K562 (cell line): ENCODE measurements around the gene PHF19. TPM values are rescaled to one million over a fixed set of nuclear protein-coding genes. Genes with fewer than 3 reads are reported as not detected.
A peak's percentile ranks its signal among the peaks of the same experiment; 100 is the strongest.

Experiments used
- ATAC-seq: fragments of 200-7000 bp; cut with Tn5 transposase; 3 replicates; pipeline ENCODE4 v1.9.1; 2020; ENCODE audit warnings: moderate library complexity
- BruUV-seq: library from RNA; stranded (reverse); fragments of 400-500 nt; replicated peaks from 2 replicates; lab custom pipeline; 2021; lab: Mats Ljungman, UMichigan
- CTCF ChIA-PET: fragments of 300-600 bp; formaldehyde crosslinking; extraction: SDS; loops from one replicate; lab custom pipeline; 2021; ENCODE audit warnings: low intra/inter-chr PET ratio; lab: Yijun Ruan, JAX
- POLR2A ChIA-PET: fragments of 300-600, 350-650 bp; sonication (Branson Sonifier 250); formaldehyde crosslinking; extraction: SDS; loops from one replicate; lab custom pipeline; 2021; ENCODE audit warnings: antibody characterized with exemption, inconsistent platforms; lab: Yijun Ruan, JAX
- DNase-seq, 4 experiments: peaks; one replicate each; pipeline versions ENCODE4 v3.0.0 to v3.0.0-alpha.2; 2011 to 2018; ENCODE audit warnings: low spot score in 3 of 4, mixed read lengths in 3 of 4; ENCODE audit errors: extremely low read depth in 1 of 4
- FAIRE-seq: peaks from 2 replicates; lab custom pipeline; 2011; peaks lifted over from hg19 to GRCh38; lab: Jason Lieb, UNC
- H2AFZ ChIP-seq: 2 replicates; pipeline ENCODE4 v1.6.0; 2011; ENCODE audit warnings: low read depth, low read length, control low read depth, inconsistent platforms
- H3K27ac ChIP-seq: fragments of 200-600 bp; 3 replicates; pipeline ENCODE4 v1.8.0; 2011; ENCODE audit warnings: low read depth, mild to moderate bottlenecking, control low read depth, inconsistent platforms, low read length, moderate library complexity, mixed read lengths; ENCODE audit errors: extremely low read depth
- H3K27me3 ChIP-seq, 2 experiments: fragments of 300-600 bp in 1 of 2; 2 replicates in 1 of 2; 3 replicates in 1 of 2; pipeline versions ENCODE4 v1.6.0 to v1.8.0; 2011; ENCODE audit warnings: inconsistent platforms in 2 of 2, low read length in 2 of 2, mild to moderate bottlenecking in 1 of 2, mixed read lengths in 1 of 2, moderate library complexity in 1 of 2; ENCODE audit not compliant: control insufficient read depth in 2 of 2, insufficient read depth in 2 of 2
- H3K36me3 ChIP-seq: fragments of 300-600 bp; 3 replicates; pipeline ENCODE4 v1.8.0; 2011; ENCODE audit warnings: mild to moderate bottlenecking, low read length, inconsistent platforms; ENCODE audit not compliant: control insufficient read depth, insufficient read depth
- H3K4me1 ChIP-seq, 2 experiments: fragments of 200-600 bp in 1 of 2; replicated peaks in 1 of 2; 2 replicates in 1 of 2; 3 replicates in 1 of 2; pipeline versions ENCODE4 v1.5.1 to v1.8.0; 2011; ENCODE audit warnings: inconsistent platforms in 2 of 2, low read length in 2 of 2, mild to moderate bottlenecking in 1 of 2, mixed read lengths in 1 of 2, moderate library complexity in 1 of 2; ENCODE audit not compliant: control insufficient read depth in 2 of 2, insufficient read depth in 2 of 2
- H3K4me2 ChIP-seq: 2 replicates; pipeline ENCODE4 v1.6.1; 2011; ENCODE audit warnings: low read length, control low read depth, inconsistent platforms, mixed read lengths; ENCODE audit not compliant: insufficient read depth
- H3K4me3 ChIP-seq: fragments of 200-600 bp; sonication (generic), shearing (Covaris generic); 2 replicates; pipeline ENCODE4 v1.5.1; 2016; ENCODE audit warnings: control low read depth, inconsistent platforms
- H3K79me2 ChIP-seq: fragments of 200-600 bp; 3 replicates; pipeline ENCODE4 v1.8.0; 2011; ENCODE audit warnings: low read length, inconsistent platforms; ENCODE audit not compliant: control insufficient read depth, insufficient read depth
- H3K9ac ChIP-seq, 2 experiments: 2 replicates each; pipeline versions ENCODE4 v1.6.0 to v1.6.1; 2011; ENCODE audit warnings: low read depth in 2 of 2, low read length in 2 of 2, control low read depth in 1 of 2, inconsistent platforms in 1 of 2, mild to moderate bottlenecking in 1 of 2, mixed read lengths in 1 of 2; ENCODE audit not compliant: insufficient read depth in 1 of 2
- H3K9me1 ChIP-seq: one replicate; pipeline ENCODE4 v1.6.0; 2011; ENCODE audit warnings: inconsistent platforms, mild to moderate bottlenecking, low read length, moderate library complexity; ENCODE audit not compliant: control insufficient read depth, insufficient read depth
- H3K9me3 ChIP-seq: replicated peaks from 2 replicates; pipeline ENCODE4 v1.5.1; 2011; ENCODE audit warnings: low read depth, low read length, inconsistent platforms; ENCODE audit not compliant: control insufficient read depth, insufficient read depth
- H4K20me1 ChIP-seq: replicated peaks from 2 replicates; pipeline ENCODE4 v1.6.1; 2011; ENCODE audit warnings: low read length, inconsistent platforms, mixed read lengths; ENCODE audit not compliant: control insufficient read depth, insufficient read depth
- CTBP1 ChIP-seq: fragments of 450-650 bp; IDR thresholded peaks from 2 replicates; pipeline ENCODE4 v1.6.1; 2016; ENCODE audit warnings: borderline replicate concordance
- DMBX1 ChIP-seq: fragments of 250-450 bp; sonication (Bioruptor Pico); IDR thresholded peaks from 2 replicates; pipeline ENCODE4 v1.8.0; 2022; ENCODE audit warnings: inconsistent platforms, mild to moderate bottlenecking, moderate library complexity, borderline replicate concordance
- EHMT2 ChIP-seq: fragments of 450-650 bp; IDR thresholded peaks from 2 replicates; pipeline ENCODE4 v1.6.1; 2018; ENCODE audit warnings: antibody characterized with exemption
- MEIS2 ChIP-seq: fragments of 450-650 bp; IDR thresholded peaks from 2 replicates; pipeline ENCODE4 v1.6.1; 2014; ENCODE audit warnings: mild to moderate bottlenecking; ENCODE audit not compliant: partially characterized antibody
- NCOA1 ChIP-seq: fragments of 450-650 bp; IDR thresholded peaks from 2 replicates; pipeline ENCODE4 v1.6.1; 2016; ENCODE audit warnings: low read depth
- PRMT5 ChIP-seq: sonication (generic); formaldehyde crosslinking; IDR thresholded peaks from 2 replicates; pipeline ENCODE4 v1.5.0; 2020; ENCODE audit warnings: missing genetic modification reagents
- SAFB ChIP-seq: fragments of 200-400 bp; formaldehyde crosslinking; IDR thresholded peaks from 2 replicates; pipeline ENCODE4 v1.6.1; 2017; ENCODE audit warnings: low read depth, low read length, borderline replicate concordance
- ZBTB1 ChIP-seq: sonication (generic); formaldehyde crosslinking; IDR thresholded peaks from 2 replicates; pipeline ENCODE4 v1.8.1; 2023; ENCODE audit warnings: missing genetic modification reagents, low read depth, mild to moderate bottlenecking, borderline replicate concordance
- ZNF354B ChIP-seq: fragments of 250-450 bp; sonication (Bioruptor Pico); IDR thresholded peaks from 2 replicates; pipeline ENCODE4 v1.4.0; 2020
- ZNF79 ChIP-seq: fragments of 250-450 bp; sonication (Bioruptor Pico); IDR thresholded peaks from 2 replicates; pipeline ENCODE4 v1.4.0; 2020; ENCODE audit warnings: low read depth, mild to moderate bottlenecking, moderate library complexity
- WGBS: fragments of 100-300 bp; shearing (Covaris generic); methylation state at CpG from one replicate; pipeline ENCODE4 v1.1.6; 2016; ENCODE audit warnings: low coverage, mixed read lengths; ENCODE audit not compliant: insufficient coverage; ENCODE audit errors: missing lambda C conversion rate; 5-methylcytosine and 5-hydroxymethylcytosine counted together
- in situ Hi-C: fragments of 300-500 bp; cut with MboI; formaldehyde crosslinking; loops from 4 replicates; pipeline ENCODE4 v1.15.0; 2018; ENCODE audit warnings: inconsistent platforms, mixed read lengths
- intact Hi-C: fragments of 100-400 bp; cut with micrococcal nuclease; formaldehyde crosslinking; loops from 2 replicates; pipeline ENCODE4 v1.14.2; 2022
- polyA plus RNA-seq, 8 experiments: library from polyadenylated mRNA; depleted of rRNA in 4 of 8; stranded (reverse) in 5 of 8; unstranded in 3 of 8; fragments of >200 nt; fragmentation: Nextera tagmentation in 2 of 8; fragmentation: Illumina TruSeq in 1 of 8; extraction: Ambion mirVana in 2 of 8; extraction: Trizol in 1 of 8; gene quantifications; 2 replicates each; pipeline versions ENCODE4 v1.2.1 to v1.2.3, GENCODE V29; 2011 to 2014; ENCODE audit warnings: inconsistent platforms in 1 of 8, missing spikeins in 1 of 8
- total RNA-seq, 7 experiments: library from RNA; depleted of rRNA in 6 of 7; stranded (reverse); fragments of >200 nt in 6 of 7; fragmentation: Illumina TruSeq in 2 of 7; extraction: Trizol in 2 of 7; gene quantifications; 2 replicates each; pipeline versions ENCODE4 v1.2.1 to v1.2.3, GENCODE V29; 2011 to 2021; ENCODE audit warnings: low replicate concordance in 1 of 7
- TF ChIP-seq, protein P1 (sequence below): fragments of 450-650 bp; IDR thresholded peaks from 2 replicates; pipeline ENCODE4 v1.6.1; 2018; ENCODE audit not compliant: partially characterized antibody
- TF ChIP-seq, protein P2 (sequence below), 2 experiments: fragments of 450-650 bp in 1 of 2; IDR thresholded peaks; 2 replicates each; pipeline ENCODE4 v1.6.1; 2011 to 2017; ENCODE audit warnings: low read depth in 2 of 2, antibody characterized with exemption in 1 of 2, borderline replicate concordance in 1 of 2, low read length in 1 of 2, mild to moderate bottlenecking in 1 of 2, mixed read lengths in 1 of 2; ENCODE audit not compliant: control insufficient read depth in 1 of 2

Gene PHF19
- total and polyA plus RNA-seq, 9 of the 15 experiments (the other 6 are each of a cell fraction or from before 2014, with no cell fraction given), result 95.8 to 403 (median 255) TPM

DNA sequence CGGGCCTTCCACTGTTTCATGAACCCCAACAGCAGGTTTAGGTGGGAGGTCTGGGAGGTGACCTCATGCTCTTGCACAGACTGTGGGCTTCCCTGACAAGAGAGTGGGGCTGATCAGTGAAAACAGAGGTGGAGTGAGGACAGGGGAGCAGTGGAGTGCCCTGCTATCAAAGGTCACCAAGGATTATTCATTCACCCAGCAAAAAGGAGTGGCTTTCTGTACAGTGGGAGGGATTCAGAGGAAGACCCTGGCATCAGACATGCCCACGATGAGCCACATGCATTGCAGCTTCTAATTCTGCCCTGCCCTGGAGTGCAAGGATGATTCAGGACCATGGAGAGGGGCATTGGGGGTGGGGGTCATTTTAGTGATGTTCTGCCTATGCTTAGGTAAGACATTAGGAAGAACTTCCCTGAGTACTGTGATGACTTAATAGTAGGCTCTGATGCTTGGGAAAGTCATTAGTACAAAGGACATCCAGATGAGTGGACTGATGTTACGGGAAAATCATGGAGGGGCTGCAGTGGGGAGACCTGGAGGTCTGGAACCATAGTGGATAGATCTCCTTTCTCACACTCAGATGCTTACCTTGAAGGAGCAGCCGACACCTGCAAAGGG is 36.8 kb upstream of the PHF19 start (continued):
- TF ChIP-seq DMBX1 (CRISPR knock-in tag), result peak; percentile 81; the same call in 1 of the 2 replicates
- peak; percentile 65 for TF ChIP-seq NCOA1
- peak; percentile 39; the same call in 1 of the 2 replicates for TF ChIP-seq ZBTB1 (CRISPR knock-in tag)

DNA sequence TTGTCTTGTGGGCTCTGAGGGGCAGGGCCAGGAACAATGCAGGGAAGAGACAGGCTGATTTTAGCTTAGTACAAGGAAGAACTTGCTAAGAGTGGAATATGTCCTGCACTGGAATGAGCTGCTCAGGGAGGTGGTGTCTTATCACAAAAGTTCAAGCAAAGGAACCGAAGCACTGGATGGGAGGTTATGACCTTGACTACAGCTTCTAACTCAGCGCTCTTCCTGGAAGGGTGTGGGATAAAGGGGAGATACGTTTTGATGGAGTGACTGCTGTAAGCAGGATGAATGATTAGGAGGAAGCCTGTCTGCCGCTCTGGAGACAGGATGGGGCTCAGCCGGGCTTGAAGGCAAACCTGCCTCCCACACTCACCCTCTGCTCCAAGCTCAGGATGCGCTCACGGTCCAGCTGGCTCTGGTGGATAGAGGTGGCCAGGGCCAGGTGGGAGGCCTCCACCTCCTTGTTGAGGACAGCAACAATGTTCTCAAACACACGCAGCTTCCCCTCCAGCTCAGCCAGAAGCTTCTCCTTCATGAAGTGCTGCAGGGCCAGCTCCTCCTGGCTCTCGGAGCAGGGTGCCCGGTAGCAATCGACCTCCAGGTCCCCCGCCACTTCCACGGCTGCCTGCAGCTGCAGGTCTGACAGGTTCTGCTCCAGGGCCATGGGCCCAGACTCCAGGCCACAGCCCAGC is 36.1 kb upstream of the PHF19 start:
- FAIRE-seq (peak; percentile 64), DNase-seq (peak in 3 of 4 experiments; percentile 24 to 66 (median 43)), ATAC-seq (peak; percentile 51)
- Histone ChIP-seq H3K9ac (peak overlapping the region in 1 of 2 experiments; percentile 76; a peak in 2 of 4 replicates), H4K20me1 (no peaks in the 10 kb centered on the region), H2AFZ (no peak overlapping the region), H3K9me3 (no peaks in the 10 kb centered on the region), H3K4me3 (no peak overlapping the region), H3K9me1 (no peaks in the 10 kb centered on the region), H3K4me2 (peak overlapping the region; percentile 44), H3K27ac (no peak overlapping the region), H3K36me3 (no peaks in the 10 kb centered on the region), H3K27me3 (no peaks in the 10 kb centered on the region), H3K4me1 (peaks cover 12 to 16% of the 10 kb centered on the region in 2 experiments; a peak in 4 of 5 replicates), H3K79me2 (no peaks in the 10 kb centered on the region)
- ChIA-PET POLR2A (interaction anchor here (0.6 to 1.8 kb wide), 5 partner anchors 9 to 51 kb away, joined by 3 to 7 read pairs (median 4); no protein-coding TSS in a partner anchor), CTCF (no interaction called here)
- in situ Hi-C loops (no loop called here), intact Hi-C loops (no loop called here)
- 26% methylated on average over 12 of the region's 13 CpGs for WGBS
- BruUV-seq, result no TSS peak
- TF ChIP-seq CTBP1, result peak; percentile 55; the same call in 1 of the 2 replicates
- TF ChIP-seq, protein P1, sequence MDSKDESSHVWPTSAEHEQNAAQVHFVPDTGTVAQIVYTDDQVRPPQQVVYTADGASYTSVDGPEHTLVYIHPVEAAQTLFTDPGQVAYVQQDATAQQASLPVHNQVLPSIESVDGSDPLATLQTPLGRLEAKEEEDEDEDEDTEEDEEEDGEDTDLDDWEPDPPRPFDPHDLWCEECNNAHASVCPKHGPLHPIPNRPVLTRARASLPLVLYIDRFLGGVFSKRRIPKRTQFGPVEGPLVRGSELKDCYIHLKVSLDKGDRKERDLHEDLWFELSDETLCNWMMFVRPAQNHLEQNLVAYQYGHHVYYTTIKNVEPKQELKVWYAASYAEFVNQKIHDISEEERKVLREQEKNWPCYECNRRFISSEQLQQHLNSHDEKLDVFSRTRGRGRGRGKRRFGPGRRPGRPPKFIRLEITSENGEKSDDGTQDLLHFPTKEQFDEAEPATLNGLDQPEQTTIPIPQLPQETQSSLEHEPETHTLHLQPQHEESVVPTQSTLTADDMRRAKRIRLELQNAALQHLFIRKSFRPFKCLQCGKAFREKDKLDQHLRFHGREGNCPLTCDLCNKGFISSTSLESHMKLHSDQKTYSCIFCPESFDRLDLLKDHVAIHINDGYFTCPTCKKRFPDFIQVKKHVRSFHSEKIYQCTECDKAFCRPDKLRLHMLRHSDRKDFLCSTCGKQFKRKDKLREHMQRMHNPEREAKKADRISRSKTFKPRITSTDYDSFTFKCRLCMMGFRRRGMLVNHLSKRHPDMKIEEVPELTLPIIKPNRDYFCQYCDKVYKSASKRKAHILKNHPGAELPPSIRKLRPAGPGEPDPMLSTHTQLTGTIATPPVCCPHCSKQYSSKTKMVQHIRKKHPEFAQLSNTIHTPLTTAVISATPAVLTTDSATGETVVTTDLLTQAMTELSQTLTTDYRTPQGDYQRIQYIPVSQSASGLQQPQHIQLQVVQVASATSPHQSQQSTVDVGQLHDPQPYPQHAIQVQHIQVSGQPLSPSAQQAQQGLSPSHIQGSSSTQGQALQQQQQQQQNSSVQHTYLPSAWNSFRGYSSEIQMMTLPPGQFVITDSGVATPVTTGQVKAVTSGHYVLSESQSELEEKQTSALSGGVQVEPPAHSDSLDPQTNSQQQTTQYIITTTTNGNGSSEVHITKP, result no peak
- TF ChIP-seq, protein P2, sequence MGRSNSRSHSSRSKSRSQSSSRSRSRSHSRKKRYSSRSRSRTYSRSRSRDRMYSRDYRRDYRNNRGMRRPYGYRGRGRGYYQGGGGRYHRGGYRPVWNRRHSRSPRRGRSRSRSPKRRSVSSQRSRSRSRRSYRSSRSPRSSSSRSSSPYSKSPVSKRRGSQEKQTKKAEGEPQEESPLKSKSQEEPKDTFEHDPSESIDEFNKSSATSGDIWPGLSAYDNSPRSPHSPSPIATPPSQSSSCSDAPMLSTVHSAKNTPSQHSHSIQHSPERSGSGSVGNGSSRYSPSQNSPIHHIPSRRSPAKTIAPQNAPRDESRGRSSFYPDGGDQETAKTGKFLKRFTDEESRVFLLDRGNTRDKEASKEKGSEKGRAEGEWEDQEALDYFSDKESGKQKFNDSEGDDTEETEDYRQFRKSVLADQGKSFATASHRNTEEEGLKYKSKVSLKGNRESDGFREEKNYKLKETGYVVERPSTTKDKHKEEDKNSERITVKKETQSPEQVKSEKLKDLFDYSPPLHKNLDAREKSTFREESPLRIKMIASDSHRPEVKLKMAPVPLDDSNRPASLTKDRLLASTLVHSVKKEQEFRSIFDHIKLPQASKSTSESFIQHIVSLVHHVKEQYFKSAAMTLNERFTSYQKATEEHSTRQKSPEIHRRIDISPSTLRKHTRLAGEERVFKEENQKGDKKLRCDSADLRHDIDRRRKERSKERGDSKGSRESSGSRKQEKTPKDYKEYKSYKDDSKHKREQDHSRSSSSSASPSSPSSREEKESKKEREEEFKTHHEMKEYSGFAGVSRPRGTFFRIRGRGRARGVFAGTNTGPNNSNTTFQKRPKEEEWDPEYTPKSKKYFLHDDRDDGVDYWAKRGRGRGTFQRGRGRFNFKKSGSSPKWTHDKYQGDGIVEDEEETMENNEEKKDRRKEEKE (IDR thresholded peaks at IDR 0.05; ENCODE audit: borderline replicate concordance in 1 of 2, control insufficient read depth in 1 of 2, low read depth in 2 of 2, low read length in 1 of 2), result no peak
- TF ChIP-seq EHMT2, result 0 out of 2 replicates have a peak, but pooled peaks have one; percentile 12
- TF ChIP-seq ZNF79 (CRISPR knock-in tag), result 0 out of 2 replicates have a peak, but pooled peaks have one; percentile 43
- no peak for TF ChIP-seq ZNF354B (CRISPR knock-in tag)
- TF ChIP-seq SAFB, result no peak
- TF ChIP-seq MEIS2, result peak; percentile 28
- no peak for TF ChIP-seq PRMT5 (CRISPR knock-in tag)
